Measurements from ENCODE around the gene UBR3.

Gene UBR3

GRCh38 chr2:170084820-170085491 is 257.7 kb downstream of the UBR3 start:
- H3K27ac ChIP-seq (ENCODE audit: low read depth, low read length, severe bottlenecking), result peak overlapping the region; percentile 47
- no peak overlapping the region for H3K4me3 ChIP-seq (ENCODE audit: extremely low read depth, insufficient read depth, low read length, poor library complexity, severe bottlenecking)
- peaks cover 14% of the 10 kb centered on the region for H3K36me3 ChIP-seq (ENCODE audit: control insufficient read depth, insufficient read depth, low read length)
- H3K4me1 ChIP-seq (ENCODE audit: control insufficient read depth, insufficient read depth, low read length, poor library complexity, severe bottlenecking), result peaks cover 28% of the 10 kb centered on the region
- no peaks in the 10 kb centered on the region for H3K9me3 ChIP-seq (ENCODE audit: control insufficient read depth, low read length)
- 88% methylated on average over 1 of the region's 2 CpGs; no CpG with 5 or more reads in 1 of the 2 experiments for WGBS, 2 experiments (ENCODE audit: insufficient coverage in 2 of 2)

GRCh38 chr2:170086117-170086688 is 258.9 kb downstream of the UBR3 start:
- Histone ChIP-seq H3K27ac (ENCODE audit: low read depth, low read length, severe bottlenecking) (no peak overlapping the region), H3K9me3 (ENCODE audit: control insufficient read depth, low read length) (no peaks in the 10 kb centered on the region), H3K4me3 (ENCODE audit: extremely low read depth, insufficient read depth, low read length, poor library complexity, severe bottlenecking) (no peak overlapping the region), H3K36me3 (ENCODE audit: control insufficient read depth, insufficient read depth, low read length) (peaks cover 5% of the 10 kb centered on the region), H3K4me1 (ENCODE audit: control insufficient read depth, insufficient read depth, low read length, poor library complexity, severe bottlenecking) (peaks cover 28% of the 10 kb centered on the region)
- 75 to 77% methylated on average over 5 of the region's 5 CpGs for WGBS, 2 experiments (ENCODE audit: insufficient coverage in 2 of 2)

DNA sequence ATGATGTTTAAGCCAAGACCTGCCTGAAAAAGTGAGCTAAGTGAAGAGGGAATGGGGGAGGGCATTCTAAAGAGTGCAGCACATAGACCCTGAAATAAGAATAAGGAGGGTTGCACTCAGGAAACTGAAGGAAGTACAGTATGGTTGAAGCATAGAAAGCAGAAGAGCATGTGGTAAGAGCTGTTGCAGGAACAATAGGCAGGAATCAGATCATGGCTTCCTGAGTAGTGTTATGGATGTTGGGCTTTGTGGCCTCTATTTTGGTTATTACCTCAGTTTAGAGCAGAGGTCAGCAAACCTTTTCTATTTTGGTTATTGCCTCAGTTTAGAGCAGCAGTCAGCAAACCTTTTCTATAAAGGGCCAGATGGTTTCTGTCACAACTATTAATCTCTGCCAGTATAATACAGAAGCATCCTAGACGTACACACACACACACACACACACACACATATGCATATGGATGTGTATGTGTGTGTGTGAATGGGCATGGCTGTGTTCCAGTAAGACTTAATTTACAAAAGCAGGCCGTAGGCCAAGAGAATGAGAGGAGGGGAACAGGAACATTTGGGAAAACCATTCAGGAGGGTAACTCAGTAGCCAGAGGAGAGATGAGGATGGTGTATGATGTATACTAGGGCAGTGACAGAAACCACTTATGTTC is 259.6 kb downstream of the UBR3 start:
- Histone ChIP-seq H3K36me3 (ENCODE audit: control insufficient read depth, insufficient read depth, low read length) (no peaks in the 10 kb centered on the region), H3K27ac (ENCODE audit: low read depth, low read length, severe bottlenecking) (no peak overlapping the region), H3K9me3 (ENCODE audit: control insufficient read depth, low read length) (peaks cover 3% of the 10 kb centered on the region), H3K4me1 (ENCODE audit: control insufficient read depth, insufficient read depth, low read length, poor library complexity, severe bottlenecking) (peaks cover 28% of the 10 kb centered on the region), H3K4me3 (ENCODE audit: extremely low read depth, insufficient read depth, low read length, poor library complexity, severe bottlenecking) (no peak overlapping the region)
- 90 to 100% methylated on average over 1 of the region's 2 CpGs for WGBS, 2 experiments (ENCODE audit: insufficient coverage in 2 of 2)

DNA sequence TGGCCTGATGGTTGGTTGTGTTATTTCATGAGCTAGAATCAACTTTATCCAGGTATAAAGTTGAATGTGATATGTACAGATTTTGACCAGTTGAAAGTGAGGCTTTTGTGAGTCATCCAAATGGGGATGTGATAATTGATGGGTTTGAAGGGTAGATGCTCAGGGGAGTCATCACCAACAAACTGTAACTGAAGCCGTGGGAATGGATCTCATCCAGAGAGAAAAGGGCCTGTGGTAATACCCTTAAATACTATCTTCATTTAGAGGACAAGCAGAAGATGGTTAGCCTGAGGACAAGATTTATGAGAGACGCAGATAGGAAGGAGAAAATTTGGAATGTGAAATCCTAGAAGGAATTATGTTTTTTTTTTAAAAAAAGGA is 260.1 kb downstream of the UBR3 start:
- no peaks in the 10 kb centered on the region for H3K36me3 ChIP-seq (ENCODE audit: control insufficient read depth, insufficient read depth, low read length)
- peaks cover 28% of the 10 kb centered on the region for H3K4me1 ChIP-seq (ENCODE audit: control insufficient read depth, insufficient read depth, low read length, poor library complexity, severe bottlenecking)
- H3K27ac ChIP-seq (ENCODE audit: low read depth, low read length, severe bottlenecking), result no peak overlapping the region
- H3K4me3 ChIP-seq (ENCODE audit: extremely low read depth, insufficient read depth, low read length, poor library complexity, severe bottlenecking), result no peak overlapping the region
- peaks cover 3% of the 10 kb centered on the region for H3K9me3 ChIP-seq (ENCODE audit: control insufficient read depth, low read length)
- WGBS, 2 experiments (ENCODE audit: insufficient coverage in 2 of 2), result 80 to 100% methylated on average over 1 of the region's 2 CpGs

DNA sequence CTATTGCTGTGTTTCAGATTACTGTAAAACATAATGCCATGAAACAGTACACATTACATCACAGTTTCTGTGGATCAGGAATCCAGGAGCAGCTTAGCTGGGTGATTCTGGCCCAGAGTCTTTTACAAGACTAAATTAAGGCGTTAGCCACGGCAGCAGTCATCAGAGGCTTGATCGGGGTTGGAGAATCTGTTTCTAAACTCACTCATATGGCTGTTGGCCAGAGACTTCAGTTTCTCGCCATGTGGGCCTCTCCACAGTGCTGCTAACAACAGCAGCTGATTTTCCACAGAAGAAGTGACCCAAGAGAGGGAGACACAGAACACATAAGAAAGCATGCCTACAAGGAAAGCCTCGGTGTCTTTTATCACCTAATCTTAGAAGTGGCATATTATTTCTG is 261.5 kb downstream of the UBR3 start:
- H3K36me3 ChIP-seq (ENCODE audit: control insufficient read depth, insufficient read depth, low read length), result no peaks in the 10 kb centered on the region
- H3K4me1 ChIP-seq (ENCODE audit: control insufficient read depth, insufficient read depth, low read length, poor library complexity, severe bottlenecking), result peaks cover 27% of the 10 kb centered on the region
- H3K27ac ChIP-seq (ENCODE audit: low read depth, low read length, severe bottlenecking), result no peak overlapping the region
- 76 to 90% methylated on average over 3 to 4 of the region's 5 CpGs for WGBS, 2 experiments (ENCODE audit: insufficient coverage in 2 of 2)
- peaks cover 3% of the 10 kb centered on the region for H3K9me3 ChIP-seq (ENCODE audit: control insufficient read depth, low read length)
- H3K4me3 ChIP-seq (ENCODE audit: extremely low read depth, insufficient read depth, low read length, poor library complexity, severe bottlenecking), result no peak overlapping the region

GRCh38 chr2:170090229-170090628 is 263.0 kb downstream of the UBR3 start:
- Histone ChIP-seq H3K4me3 (ENCODE audit: extremely low read depth, insufficient read depth, low read length, poor library complexity, severe bottlenecking) (no peak overlapping the region), H3K9me3 (ENCODE audit: control insufficient read depth, low read length) (peaks cover 3% of the 10 kb centered on the region), H3K36me3 (ENCODE audit: control insufficient read depth, insufficient read depth, low read length) (no peaks in the 10 kb centered on the region), H3K4me1 (ENCODE audit: control insufficient read depth, insufficient read depth, low read length, poor library complexity, severe bottlenecking) (peaks cover 13% of the 10 kb centered on the region), H3K27ac (ENCODE audit: low read depth, low read length, severe bottlenecking) (no peak overlapping the region)

DNA sequence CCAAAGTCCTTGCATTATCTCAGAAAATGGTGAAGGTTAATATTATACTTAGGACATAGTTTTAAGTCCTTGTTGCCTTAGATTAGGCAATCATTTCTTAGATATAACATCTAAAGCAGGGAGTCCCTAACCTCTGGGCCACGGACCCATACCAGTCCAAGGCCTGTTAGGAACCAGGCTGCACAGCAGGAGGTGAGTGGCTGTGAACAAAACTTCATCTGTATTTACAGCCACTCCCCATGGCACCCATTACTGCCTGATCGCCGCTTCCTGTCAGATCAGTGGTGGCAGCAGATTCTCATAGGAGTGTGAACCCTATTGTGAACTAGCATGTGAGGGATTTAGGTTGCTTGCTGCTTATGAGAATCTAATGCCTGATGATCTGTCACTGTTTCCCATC is 264.2 kb downstream of the UBR3 start:
- peaks cover 10% of the 10 kb centered on the region for H3K4me1 ChIP-seq (ENCODE audit: control insufficient read depth, insufficient read depth, low read length, poor library complexity, severe bottlenecking)
- WGBS, 2 experiments (ENCODE audit: insufficient coverage in 2 of 2), result 100% methylated on average over 3 of the region's 3 CpGs; no CpG with 5 or more reads in 1 of the 2 experiments
- H3K9me3 ChIP-seq (ENCODE audit: control insufficient read depth, low read length), result peaks cover 3% of the 10 kb centered on the region
- no peak overlapping the region for H3K4me3 ChIP-seq (ENCODE audit: extremely low read depth, insufficient read depth, low read length, poor library complexity, severe bottlenecking)
- no peak overlapping the region for H3K27ac ChIP-seq (ENCODE audit: low read depth, low read length, severe bottlenecking)
- no peaks in the 10 kb centered on the region for H3K36me3 ChIP-seq (ENCODE audit: control insufficient read depth, insufficient read depth, low read length)

GRCh38 chr2:170092436-170093060 is 265.3 kb downstream of the UBR3 start:
- Histone ChIP-seq H3K4me1 (ENCODE audit: control insufficient read depth, insufficient read depth, low read length, poor library complexity, severe bottlenecking) (peaks cover 7% of the 10 kb centered on the region), H3K27ac (ENCODE audit: low read depth, low read length, severe bottlenecking) (no peak overlapping the region), H3K4me3 (ENCODE audit: extremely low read depth, insufficient read depth, low read length, poor library complexity, severe bottlenecking) (no peak overlapping the region), H3K36me3 (ENCODE audit: control insufficient read depth, insufficient read depth, low read length) (no peaks in the 10 kb centered on the region), H3K9me3 (ENCODE audit: control insufficient read depth, low read length) (peaks cover 3% of the 10 kb centered on the region)
- 79% methylated on average over 3 of the region's 4 CpGs; no CpG with 5 or more reads in 1 of the 2 experiments for WGBS, 2 experiments (ENCODE audit: insufficient coverage in 2 of 2)

DNA sequence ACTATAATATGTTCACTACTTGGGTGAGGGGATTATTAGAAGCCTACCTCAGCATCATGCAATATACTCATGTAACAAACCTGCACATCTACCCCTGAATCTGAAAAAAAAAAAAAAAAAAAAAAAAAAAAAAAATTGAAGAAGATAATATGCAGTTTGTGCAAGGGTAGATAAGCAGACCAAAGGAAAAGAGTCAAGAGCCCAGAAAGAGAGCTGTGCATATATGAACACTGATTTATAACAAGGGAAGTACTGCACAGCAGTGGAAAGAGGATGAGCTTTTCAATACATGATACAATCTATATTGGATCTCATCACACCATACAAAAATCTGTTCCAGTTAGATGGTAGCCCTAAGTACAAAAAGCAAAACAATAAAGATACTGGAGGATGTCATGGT is 268.1 kb downstream of the UBR3 start:
- Histone ChIP-seq H3K27ac (ENCODE audit: low read depth, low read length, severe bottlenecking) (no peak overlapping the region), H3K4me3 (ENCODE audit: extremely low read depth, insufficient read depth, low read length, poor library complexity, severe bottlenecking) (no peak overlapping the region), H3K36me3 (ENCODE audit: control insufficient read depth, insufficient read depth, low read length) (no peaks in the 10 kb centered on the region), H3K9me3 (ENCODE audit: control insufficient read depth, low read length) (peaks cover 3% of the 10 kb centered on the region), H3K4me1 (ENCODE audit: control insufficient read depth, insufficient read depth, low read length, poor library complexity, severe bottlenecking) (no peaks in the 10 kb centered on the region)

- Histone ChIP-seq H3K4me1 (ENCODE audit: control insufficient read depth, insufficient read depth, low read length, poor library complexity, severe bottlenecking) (no peaks in the 10 kb centered on the region), H3K36me3 (ENCODE audit: control insufficient read depth, insufficient read depth, low read length) (no peaks in the 10 kb centered on the region), H3K9me3 (ENCODE audit: control insufficient read depth, low read length) (no peaks in the 10 kb centered on the region), H3K27ac (ENCODE audit: low read depth, low read length, severe bottlenecking) (no peak overlapping the region), H3K4me3 (ENCODE audit: extremely low read depth, insufficient read depth, low read length, poor library complexity, severe bottlenecking) (no peak overlapping the region)
- WGBS, 2 experiments (ENCODE audit: insufficient coverage in 2 of 2), result 86 to 93% methylated on average over 1 to 2 of the region's 4 CpGs
Observed at GRCh38 chr2:170098626-170099312, 271.5 kb downstream of the UBR3 start.
